Tracheal epithelial cell (primary cell): ENCODE measurements around the gene GIPC3. TPM values are rescaled to one million over a fixed set of nuclear protein-coding genes. Genes with fewer than 3 reads are reported as not detected.

Source experiments
- total RNA-seq: library from RNA; depleted of rRNA; stranded (reverse); fragments of >200 nt; gene quantifications from 2 replicates; pipeline ENCODE4 v1.2.1, GENCODE V29; 2014

Gene GIPC3
- not detected in 2 replicates for total RNA-seq

GRCh38 chr19:3585301-3586126, at the start of gene GIPC3:
TSS of gene GIPC3 (plus strand) at chr19:3585478. CDS start at chr19:3585598, 120 bp downstream.

GRCh38 chr19:3538965-3539755, 46.1 kb upstream of the GIPC3 start, which contains the start of gene TEKTIP1:
TSS of gene TEKTIP1 (plus strand) at chr19:3539174. CDS start at chr19:3539178, 4 bp downstream.

GRCh38 chr19:3557461-3558248, 27.6 kb upstream of the GIPC3 start, which contains the start of gene MFSD12:
TSS of gene MFSD12 (minus strand) at chr19:3557586. CDS start at chr19:3557403, 183 bp downstream.

GRCh38 chr19:3572855-3573161, 12.5 kb upstream of the GIPC3 start, which contains the start of gene HMG20B:
TSS of gene HMG20B (plus strand) at chr19:3572944. CDS start at chr19:3573310, 366 bp downstream.

GRCh38 chr19:3606690-3607289, 21.5 kb downstream of the GIPC3 start, which contains the start of gene TBXA2R:
TSS of gene TBXA2R (minus strand) at chr19:3606875. CDS start at chr19:3600634, 6,241 bp downstream.

GRCh38 chr19:3626473-3627350, 41.4 kb downstream of the GIPC3 start, which contains the start of gene CACTIN:
TSS of gene CACTIN (minus strand) at chr19:3626790. CDS start at chr19:3626762, 28 bp downstream.

Other genes starting within 250 kb of the GIPC3 start
- 18.6 and 30.5 TPM in 2 replicates for gene NFIC, start 218.9 kb upstream of the GIPC3 start, total RNA-seq
- 0.24 TPM in 1 of 2 replicates, not detected in the other for gene SMIM24, start 105.0 kb upstream of the GIPC3 start, total RNA-seq
- 0.72 TPM in 1 of 2 replicates, not detected in the other for gene SMIM44, start 102.0 kb upstream of the GIPC3 start, total RNA-seq
- gene DOHH, start 84.8 kb upstream of the GIPC3 start, total RNA-seq = 14.5 and 16.2 TPM in 2 replicates
- gene FZR1, start 79.2 kb upstream of the GIPC3 start, total RNA-seq = 22.8 and 52.3 TPM in 2 replicates
- gene TEKTIP1, start 46.3 kb upstream of the GIPC3 start, total RNA-seq = not detected in 2 replicates
- gene MFSD12, start 27.9 kb upstream of the GIPC3 start, total RNA-seq = 75.5 and 204 TPM in 2 replicates
- gene HMG20B, start 12.5 kb upstream of the GIPC3 start, total RNA-seq = 51.8 and 87.7 TPM in 2 replicates
- gene TBXA2R, start 21.4 kb downstream of the GIPC3 start, total RNA-seq = 0.24 TPM in 1 of 2 replicates, not detected in the other
- gene CACTIN, start 41.3 kb downstream of the GIPC3 start, total RNA-seq = 29.0 and 29.6 TPM in 2 replicates
- gene PIP5K1C, start 115.0 kb downstream of the GIPC3 start, total RNA-seq = 7.2 and 10.8 TPM in 2 replicates
- 2.3 and 5.1 TPM in 2 replicates for gene TJP3, start 122.9 kb downstream of the GIPC3 start, total RNA-seq
- 31.1 and 33.5 TPM in 2 replicates for gene APBA3, start 176.2 kb downstream of the GIPC3 start, total RNA-seq
- gene MRPL54, start 177.2 kb downstream of the GIPC3 start, total RNA-seq = 47.7 and 64.8 TPM in 2 replicates
- gene RAX2, start 186.8 kb downstream of the GIPC3 start, total RNA-seq = under 0.01 TPM in 1 of 2 replicates, not detected in the other
- gene MATK, start 200.9 kb downstream of the GIPC3 start, total RNA-seq = 1.7 TPM in 1 of 2 replicates, not detected in the other